HG03280 (cell line): ENCODE results near the gene TIAM2.

Source experiments
- ATAC-seq: cut with Tn5 transposase; IDR thresholded peaks from one replicate; pipeline ENCODE4 v1.9.1; 2021; ENCODE audit warnings: mild to moderate bottlenecking, moderate library complexity; ENCODE audit not compliant: unreplicated experiment

Gene TIAM2

DNA sequence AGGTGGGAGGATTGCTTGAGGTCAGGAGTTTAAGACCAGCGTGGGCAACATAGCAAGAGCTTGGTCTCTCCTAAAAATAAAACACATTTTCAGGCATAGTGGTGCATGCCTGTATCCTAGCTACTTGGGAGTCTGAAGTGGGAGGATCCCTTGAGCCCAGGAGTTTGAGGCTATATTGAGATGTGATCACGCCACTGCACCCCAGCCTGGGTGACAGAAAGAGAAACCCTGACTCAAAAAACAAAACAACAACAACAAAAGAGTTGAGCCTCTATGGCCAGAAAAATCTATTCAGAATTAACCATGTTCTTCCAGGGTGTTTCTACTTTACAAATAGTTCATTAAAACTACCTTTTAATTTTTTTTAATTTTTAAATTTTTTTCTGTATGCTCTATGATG lies 60.6 kb downstream of the TIAM2 start:
- no peak for ATAC-seq

DNA sequence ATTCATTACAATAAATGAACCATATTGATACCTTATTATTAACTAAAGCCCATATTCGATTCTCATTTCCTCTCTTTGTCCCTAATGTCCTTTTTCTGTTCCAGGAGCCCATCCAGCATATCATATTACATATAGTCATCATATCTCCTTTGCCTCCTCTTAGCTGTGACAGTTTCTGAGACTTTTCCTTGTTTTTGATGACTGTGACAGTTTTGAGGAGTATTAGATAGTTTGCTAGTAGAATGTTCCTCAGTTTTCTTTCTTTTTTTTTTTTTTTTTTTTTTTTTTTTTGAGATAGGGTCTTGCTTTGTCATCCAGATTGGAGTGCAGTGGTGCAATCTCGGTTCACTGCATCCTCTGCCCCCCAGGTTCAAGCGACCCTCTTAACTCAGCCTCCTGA lies 61.6 kb downstream of the TIAM2 start:
- ATAC-seq: no peak

DNA sequence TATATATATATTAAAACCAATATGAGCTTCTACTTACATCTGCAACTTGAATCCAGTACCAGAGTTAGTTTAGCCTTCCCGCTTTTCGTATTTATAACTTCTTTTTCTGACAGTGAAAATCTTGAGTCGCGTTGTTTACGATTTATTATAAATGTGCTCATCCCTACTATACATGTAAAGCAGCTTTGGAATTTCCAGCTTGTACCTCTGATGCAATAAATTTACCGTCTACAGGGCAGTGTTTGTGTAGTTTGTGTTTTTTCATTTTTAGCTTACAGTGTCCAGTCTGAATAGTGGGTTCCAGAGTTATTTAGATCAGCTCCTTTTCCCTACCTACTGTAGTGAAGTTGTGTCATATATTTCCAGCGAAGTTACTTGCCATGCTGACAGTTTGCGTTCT lies 66.3 kb downstream of the TIAM2 start:
- no peak for ATAC-seq

DNA sequence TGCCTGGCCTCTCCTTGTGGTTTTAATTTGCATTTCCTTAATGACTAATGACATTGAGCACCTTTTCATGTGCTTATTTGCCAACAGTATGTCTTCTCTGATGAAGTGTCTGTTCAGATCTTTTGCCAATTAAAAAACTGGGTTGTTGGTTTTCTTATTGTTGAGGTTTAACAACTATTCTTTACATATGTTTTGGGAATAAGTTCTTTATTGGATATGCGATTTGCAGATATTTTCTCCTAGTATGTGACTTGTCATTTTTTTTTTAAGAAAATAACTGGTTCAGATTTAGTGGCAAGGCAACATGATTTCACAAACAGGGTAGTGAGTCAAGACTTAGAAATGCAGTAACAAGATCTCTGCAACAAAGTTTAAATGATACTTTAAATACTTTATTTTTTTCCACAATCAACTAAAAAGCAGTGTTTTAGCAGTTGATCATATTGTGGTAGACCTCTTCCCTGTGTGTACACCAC lies 67.8 kb downstream of the TIAM2 start:
- no peak for ATAC-seq

DNA sequence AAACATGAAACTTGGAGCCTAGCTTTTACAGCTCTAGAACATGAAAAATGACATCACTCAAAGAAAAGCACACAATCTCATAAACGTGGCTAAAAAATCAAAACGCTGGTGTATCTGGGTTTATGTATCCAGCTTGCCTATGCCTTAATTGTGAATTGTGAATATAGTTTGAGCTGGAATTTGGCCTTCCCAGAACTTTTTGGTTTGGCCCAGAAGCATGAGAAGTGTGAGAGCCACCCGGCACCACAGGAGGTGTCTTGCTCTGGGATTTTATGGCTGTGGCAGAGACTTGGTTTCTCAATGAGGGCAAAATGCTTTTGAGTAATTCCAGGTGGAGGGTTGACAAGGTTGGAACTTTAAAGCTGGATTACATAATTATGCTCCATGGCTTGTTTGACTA lies 69.2 kb downstream of the TIAM2 start:
- ATAC-seq: no peak

DNA sequence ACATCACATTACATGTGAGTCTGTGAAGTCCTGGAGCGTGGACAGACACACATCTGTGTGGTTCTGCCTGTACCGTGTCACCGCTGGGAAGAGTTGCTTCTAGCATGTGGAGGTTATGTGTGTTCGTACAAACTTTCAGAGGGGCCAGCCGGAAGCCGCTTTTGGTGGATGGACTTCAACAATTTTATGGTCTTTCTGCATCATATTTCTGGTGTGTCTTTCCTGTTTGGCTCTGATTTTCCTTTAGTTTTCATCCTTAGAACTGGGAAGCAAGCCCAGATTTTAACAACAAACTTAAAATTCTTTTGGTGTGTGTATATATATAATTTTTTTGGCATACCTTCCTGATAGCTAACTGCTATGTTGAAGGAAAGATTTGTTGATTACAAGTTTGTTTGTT lies 71.2 kb downstream of the TIAM2 start:
- no peak for ATAC-seq

DNA sequence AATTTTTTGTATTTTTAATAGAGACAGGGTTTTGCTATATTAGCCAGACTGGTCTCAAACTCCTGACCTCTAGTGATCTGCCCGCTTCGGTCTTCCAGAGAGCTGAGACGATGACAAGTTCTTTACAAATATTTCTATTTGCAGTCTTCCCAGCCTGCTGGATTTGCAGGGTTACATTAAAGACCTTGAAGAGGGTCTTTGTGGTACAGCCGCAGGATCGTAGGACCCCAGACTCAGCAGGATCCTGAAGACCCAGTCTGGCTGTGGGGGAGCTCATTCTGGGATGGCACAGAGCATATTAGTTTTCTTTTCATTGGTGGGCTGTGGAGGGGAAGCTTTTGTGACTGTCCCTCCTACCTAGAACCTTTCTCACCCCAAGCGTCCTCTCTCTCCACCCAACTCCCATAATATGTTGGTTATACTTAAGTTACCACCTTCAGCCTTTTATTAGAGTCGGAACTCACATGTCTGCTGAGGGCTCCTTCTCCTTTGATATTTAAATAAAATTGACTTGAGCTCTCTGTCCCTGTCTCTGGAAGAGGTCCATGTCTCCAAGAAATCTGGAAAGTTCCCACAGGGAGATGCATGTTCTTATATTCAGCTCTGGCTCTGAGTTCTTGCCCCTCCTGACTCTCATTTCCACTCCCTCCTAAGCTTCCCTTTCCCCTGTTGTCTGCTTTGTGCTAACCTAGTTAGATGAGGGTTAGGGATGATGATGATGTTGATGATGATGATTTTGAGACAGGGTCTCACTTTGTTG lies 72.0 kb downstream of the TIAM2 start:
- no peak for ATAC-seq

DNA sequence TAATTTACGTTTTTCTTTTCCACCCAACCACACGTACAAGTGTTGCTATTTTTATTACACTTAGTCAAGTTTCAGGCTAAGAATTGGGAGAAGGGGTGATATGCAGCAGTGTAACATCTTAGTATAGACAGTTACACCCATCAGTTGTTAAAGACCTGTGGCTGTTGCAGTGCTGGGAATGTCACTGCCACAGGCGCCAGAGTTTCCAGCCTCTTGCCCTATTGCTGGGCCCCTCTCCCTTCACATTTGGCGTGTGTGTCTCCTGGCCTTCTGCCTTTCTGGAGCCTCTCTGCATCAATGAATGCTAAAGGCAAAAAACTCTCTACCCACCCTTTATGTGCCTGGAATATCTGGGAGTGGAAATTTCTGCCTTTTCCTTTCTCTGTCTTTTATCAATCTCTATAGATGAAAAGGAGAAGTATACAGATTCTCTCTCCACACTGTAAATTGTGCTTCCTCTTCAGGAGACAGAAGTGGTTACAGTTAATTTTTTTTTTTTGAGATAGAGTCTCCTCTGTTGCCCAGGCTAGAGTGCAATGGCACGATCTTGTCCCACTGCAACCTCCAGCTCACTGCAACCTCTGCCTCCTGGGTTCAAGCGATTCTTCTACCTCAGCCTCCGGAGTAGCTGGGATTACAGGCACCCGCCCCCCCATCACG lies 73.0 kb downstream of the TIAM2 start:
- ATAC-seq: no peak

DNA sequence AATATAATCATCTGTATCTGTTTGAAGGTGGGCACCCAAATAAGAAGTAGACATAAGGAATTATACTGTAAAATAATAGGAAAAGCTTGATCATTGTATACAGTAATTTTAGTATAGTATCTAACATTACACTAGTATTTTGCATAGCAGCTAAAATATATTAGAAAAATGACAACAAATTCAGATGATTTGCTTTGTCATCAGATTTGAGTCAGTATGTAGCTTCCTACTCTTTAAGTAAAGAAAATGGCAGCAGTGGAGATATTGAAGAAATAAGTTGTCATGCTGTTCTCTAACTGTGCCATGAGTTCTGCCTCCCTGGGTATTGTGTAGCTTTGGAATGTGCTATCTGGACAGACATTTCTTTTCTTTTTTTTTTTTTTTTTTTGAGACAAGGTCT lies 74.4 kb downstream of the TIAM2 start:
- no peak for ATAC-seq

DNA sequence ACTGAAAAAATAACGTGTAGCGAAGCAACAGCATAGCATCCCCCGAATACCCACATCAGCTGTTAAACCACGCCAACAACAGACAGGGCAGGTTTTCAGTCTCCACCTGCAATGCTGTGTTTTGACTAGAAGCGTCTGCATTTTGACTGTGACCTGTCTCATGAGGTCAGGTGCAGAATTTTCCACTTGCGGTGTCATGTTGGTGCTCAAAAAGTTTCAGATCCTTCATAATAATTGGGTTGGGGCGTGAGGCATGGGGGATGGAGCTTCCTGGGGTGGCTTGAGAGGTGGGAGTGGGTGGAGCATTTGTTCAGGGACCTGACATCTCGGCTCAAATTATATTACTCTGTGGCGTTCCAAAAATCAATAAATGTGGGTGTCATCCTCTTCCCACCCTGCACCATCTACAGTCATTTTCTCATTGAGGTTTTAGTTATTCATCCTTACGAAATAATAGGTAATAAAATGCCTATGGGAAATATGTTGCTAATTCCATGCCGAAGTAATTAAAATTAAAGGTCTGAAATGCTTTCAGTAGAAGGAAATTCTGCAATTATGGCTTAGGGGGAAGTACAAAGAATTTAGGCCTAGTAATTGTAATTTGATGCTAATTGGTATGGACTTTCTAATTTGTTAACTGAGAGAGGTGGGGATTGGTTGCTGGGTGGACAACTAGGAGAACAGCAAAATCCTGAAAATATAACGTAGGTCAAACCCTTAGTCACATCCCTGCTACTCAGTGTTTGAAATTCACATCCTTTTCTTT lies 81.0 kb downstream of the TIAM2 start:
- no peak for ATAC-seq

DNA sequence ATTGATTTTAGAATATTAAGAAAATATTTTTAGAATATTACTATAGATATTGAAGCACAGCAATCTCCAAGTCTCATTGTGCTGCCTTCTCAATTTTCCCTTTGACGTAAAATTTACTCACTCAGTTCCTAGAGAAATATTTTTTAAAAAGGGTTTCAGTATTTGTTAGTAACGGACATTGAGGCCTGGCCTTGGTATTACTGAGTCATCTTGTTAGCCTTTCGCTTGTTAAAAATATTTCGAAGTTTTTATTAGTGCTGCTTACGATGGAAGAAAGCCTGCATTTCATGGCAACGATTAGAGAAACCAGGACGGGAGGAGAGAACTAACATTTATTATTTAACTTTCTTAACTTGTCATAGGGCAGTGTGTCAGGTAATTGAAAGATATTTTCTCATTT lies 82.2 kb downstream of the TIAM2 start:
- no peak for ATAC-seq

DNA sequence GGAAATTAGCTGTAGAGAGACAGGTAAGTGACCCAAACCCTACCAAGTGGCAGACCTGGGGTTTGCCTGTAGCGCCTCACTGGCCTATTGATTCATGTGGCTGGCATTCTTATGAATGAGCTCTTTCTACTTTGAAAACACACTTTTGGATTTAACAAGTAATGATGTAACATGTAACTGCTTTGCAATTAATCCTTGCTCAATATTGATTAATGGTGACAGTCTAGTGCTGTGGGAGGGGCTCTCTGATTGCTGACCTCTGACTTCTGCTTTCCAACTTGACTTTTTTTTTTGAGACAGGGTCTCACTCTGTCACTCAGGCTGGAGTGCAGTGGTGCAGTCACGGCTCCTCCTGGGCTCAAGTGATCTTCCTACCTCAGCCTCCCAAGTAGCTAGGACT lies 82.7 kb downstream of the TIAM2 start:
- no peak for ATAC-seq

DNA sequence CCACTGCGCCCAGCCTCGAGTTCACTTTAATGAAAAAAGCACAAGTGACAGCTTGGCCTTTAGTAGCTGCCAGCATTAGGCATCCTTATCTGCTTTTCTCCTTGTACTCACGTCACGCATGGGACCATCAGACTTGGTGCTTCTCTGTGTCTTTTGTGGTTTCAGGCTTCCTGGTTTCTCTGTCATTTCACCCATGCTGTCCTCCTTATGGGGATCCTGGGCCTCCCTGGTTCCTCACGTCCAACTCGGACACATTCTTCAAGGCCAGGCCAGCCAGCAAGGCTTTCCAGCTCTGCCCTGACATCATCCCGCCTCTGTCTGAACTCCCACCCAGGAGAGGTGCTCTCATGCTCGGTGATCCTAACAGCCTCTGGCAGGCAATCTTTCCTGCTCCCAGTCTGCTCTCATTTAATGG lies 83.2 kb downstream of the TIAM2 start:
- ATAC-seq: no peak

DNA sequence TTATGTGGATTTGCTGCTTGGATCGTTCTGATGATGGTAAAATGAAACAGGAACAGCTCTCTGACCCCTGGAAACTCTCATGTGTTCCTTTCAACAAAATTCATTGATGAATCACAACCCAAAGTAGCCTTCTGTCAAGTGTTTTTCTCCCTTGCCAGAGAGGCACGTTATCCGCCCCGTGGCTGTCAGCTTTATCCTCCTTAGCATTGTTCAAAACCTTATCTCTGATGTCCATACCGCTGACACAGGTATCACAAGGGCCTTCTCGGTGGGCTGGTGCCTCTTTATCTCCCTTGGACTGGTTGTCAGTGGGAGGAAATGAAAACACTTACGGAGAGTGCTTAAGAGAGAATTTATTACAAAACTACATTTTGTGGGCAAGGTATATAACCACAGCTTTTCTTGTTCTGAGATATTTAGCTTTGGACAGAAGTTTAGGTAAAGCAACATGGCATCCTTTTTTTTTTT lies 84.9 kb downstream of the TIAM2 start:
- peak; percentile 51 for ATAC-seq

DNA sequence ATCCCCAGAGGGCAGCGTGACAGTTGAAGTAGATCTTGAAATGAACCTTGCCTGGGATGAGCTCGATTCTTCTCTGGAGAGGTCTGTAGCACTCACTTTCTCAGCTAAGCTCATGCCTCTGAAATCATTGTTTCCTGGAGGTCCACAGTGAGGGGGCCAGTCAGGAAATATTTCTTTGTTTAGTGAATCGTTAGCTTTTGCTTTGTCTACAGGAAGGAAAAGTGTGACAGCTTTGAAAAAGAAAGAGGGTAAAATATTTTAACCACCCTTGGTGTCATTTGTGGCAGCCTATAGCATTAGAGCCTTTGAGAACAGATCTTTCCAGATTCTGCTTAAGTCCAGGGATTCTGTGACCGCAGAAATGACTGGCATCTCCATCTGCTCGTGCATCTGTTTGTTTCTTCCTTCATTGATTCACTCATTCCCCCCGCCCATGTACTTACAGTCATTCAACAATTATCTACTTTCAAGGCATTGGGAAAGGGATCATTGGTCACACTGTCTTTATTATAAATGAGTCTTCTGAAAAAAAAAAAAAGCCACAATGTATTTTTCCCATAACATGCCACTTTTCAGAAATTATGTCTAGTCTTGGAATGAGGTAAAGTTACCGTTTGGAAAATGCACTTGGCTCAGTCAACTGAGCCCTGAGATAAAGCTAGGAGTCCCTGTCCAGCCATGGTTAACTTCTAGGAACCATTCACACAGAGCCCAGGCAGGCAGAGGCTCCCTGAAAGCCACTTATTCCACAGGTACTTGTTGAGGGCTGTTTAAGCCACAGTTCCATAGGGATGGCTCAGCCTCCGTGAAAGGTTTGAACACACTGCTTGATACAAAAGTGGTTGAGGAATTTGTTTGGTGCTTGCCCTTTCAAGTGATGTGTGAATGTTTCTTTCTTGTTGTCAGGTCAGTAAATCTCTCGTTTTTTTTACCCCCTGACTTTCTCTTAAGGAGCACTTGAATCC lies 86.0 kb downstream of the TIAM2 start:
- no peak for ATAC-seq

DNA sequence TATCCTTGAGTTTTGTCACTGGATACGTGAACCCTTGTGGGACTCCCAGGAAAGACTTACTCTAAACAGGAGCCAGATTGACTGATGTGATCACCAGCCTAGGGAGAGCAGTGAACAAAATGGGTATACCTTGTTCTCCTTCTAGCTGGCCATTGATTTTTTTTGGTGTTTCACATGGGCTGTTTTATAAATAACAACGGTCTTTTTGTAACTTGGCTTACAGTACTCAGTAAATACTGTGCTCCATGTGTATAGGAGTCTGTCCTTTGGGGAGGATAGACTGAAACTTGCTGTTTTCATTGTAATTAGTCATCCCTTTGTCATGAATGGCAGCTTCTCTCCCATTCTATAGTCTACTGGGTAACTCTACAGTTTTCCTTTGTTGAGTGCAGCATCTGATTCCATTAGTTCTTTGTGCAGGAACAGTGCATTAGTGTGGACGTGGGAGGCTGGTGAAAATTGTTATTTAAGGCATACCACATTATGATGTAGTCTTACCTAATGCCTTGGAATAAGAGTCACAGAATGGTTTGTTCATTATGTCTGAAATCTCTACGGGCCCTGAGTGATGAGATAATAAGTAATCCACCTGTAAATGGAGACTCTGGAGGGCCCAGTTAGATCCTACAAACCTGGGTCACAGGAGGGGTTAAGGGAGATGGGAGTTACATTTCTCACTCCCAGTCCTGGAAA lies 89.5 kb downstream of the TIAM2 start:
- no peak for ATAC-seq

DNA sequence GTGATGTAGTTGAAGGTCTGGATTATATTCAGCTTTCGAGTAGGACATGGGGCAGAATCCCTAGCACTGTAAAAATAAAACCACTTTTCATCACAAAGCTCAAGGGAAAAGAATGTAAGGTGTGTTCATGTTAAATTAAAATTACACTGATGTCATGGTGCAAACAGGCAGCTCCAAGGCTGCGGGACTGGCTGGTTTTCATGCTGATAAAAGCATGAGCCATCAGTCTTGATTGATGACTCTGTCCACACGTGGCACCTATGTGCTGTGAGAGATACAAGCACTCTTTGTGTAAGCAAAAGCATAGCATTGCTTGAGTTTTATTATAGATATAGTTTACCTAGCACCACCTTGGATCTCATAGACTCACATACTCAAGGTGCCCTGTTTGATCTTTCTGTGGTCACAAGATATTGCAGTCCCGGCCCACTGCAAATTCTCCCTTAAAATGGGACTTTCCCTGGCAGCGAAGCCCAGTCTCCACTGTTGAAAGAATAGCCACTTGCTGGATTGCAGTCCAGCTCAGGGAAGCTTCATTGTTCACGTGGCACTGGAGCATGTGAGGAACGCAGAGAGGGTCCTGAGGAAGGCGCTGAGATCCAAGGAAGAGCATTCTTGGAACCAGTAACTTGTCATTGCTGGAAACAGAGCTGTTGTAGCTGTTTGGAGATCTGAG lies 90.6 kb downstream of the TIAM2 start:
- ATAC-seq: no peak

DNA sequence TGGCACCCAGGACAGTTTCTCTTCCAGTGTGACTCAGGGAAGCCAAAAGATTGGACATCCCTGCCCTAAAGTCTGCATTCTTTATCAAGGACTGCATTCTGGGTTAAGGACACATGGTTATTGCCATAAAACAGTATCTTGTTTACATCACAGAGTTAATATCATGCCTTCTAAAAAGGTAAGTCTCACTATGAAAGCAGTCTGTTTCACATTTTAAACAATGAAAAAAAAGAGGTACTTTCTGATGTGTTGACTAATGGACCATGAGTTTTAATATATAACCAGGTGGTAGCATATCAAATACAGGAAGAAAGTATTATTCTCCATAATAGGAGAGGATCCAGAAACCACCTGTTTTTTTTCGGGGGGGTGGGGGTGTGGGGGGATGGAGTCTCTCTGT lies 93.7 kb downstream of the TIAM2 start:
- no peak for ATAC-seq

DNA sequence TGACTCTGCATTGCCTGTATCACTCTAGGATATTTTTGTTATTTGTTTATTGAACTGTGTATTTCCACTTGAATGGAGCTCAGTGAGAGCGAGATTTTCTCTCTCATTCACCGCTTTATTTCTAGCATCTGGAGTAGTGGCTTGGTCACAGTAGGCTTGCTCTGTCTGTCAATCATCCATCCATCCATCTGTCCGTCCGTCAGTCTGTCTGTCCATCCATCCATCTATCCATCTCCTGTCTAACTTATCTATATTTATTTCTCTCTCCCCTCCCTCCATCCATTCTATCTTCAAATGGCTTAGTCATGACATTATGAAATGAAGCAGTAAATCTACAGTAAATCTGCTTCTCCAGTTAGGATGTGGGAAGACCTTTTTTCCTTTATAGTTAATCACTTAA lies 94.6 kb downstream of the TIAM2 start:
- ATAC-seq: no peak
